ENCODE measurements around the gene GOLGA6L2.

GRCh38 chr15:23436421-23436820, 10.6 kb downstream of the GOLGA6L2 start:
- TF ChIP-seq POLR2AphosphoS5 (IDR thresholded peaks at IDR 0.05), result no peak
- TF ChIP-seq POLR2A (IDR thresholded peaks at IDR 0.05), result no peak
- no peak for TF ChIP-seq CTCF (IDR thresholded peaks at IDR 0.05)
- no peak for TF ChIP-seq EP300 (IDR thresholded peaks at IDR 0.05)

Data from sigmoid colon (tissue), 4 donors.